ENCODE measurements around the gene ROBO2.

The ROBO2 gene

GRCh38 chr3:77262361-77262760, 222.5 kb downstream of the ROBO2 start:
- no peak for ATAC-seq
- no peak for DNase-seq

DNA sequence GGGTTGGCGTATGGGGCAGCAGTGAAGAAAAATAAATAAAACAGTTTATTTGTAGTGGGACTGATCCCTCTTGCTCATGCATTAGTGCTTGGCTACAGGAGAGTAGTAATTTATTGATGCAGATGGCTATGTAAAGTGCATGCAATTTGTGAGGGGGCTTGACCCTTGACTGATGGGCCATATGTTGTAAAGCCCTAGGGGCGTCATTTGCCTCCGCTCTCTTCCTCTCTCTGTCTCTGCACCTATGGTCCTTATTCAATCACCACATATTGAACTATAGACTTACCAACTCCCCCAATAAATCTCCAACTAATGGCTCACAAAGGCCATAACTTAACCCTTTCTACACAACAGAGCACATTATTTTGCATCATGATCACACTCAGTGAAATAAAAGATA, 227.7 kb downstream of the ROBO2 start:
- no peak for ATAC-seq
- DNase-seq: no peak

- ATAC-seq (no peak), DNase-seq (no peak)
Measured at GRCh38 chr3:77271306-77271705, 231.4 kb downstream of the ROBO2 start.

DNA sequence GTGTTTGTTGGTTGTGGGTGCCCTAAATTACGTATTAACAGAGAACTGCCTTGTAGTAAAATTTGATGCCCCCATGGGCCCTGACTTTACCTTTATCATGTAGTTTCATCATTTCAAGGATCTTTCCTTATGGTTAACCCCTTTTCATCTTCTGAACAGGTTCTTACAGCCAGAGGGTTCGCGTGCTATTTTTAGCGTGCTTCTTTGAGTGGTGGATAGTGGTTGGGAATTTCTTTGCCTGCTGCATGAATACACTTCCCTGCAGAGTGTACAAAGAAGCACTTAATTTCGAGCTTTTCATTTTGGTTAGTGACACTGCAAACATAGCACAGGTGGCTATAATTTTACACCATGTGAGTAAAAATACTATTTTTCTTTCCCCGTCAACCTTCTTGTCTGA, 231.8 kb downstream of the ROBO2 start:
- ATAC-seq: no peak
- no peak for DNase-seq

- no peak for DNase-seq
- ATAC-seq: no peak
Measured at GRCh38 chr3:77279276-77279675, 239.4 kb downstream of the ROBO2 start.

- ATAC-seq (no peak), DNase-seq (no peak)
Measured at GRCh38 chr3:77281721-77282120, 241.8 kb downstream of the ROBO2 start.

GRCh38 chr3:77283108-77283507, 243.2 kb downstream of the ROBO2 start:
- ATAC-seq (no peak), DNase-seq (no peak)

DNA sequence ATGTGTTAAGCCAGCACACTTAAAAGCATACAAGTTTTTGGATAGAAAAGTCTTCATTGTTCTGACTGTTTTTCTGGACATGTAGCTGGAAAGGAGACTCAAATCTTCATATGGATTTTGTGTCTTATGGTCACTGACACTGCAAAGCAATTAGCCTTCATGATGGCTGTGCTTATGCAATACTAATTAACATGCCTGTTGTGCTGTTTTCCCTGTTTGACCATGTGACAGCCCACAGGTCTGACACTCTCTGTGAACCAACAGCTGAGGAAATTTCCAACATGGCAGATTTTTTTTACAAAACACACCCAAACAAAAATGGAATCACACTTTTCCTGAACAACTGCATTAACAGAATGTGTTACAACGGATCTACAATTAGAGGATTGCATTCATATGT, 248.4 kb downstream of the ROBO2 start:
- no peak for ATAC-seq
- no peak for DNase-seq

GRCh38 chr3:77296527-77296926, 256.6 kb downstream of the ROBO2 start:
- DNase-seq (no peak), ATAC-seq (no peak)

GRCh38 chr3:77298417-77298816, 258.5 kb downstream of the ROBO2 start:
- no peak for ATAC-seq
- DNase-seq: no peak

- DNase-seq (no peak), ATAC-seq (no peak)
Measured at GRCh38 chr3:77303955-77304699, 264.2 kb downstream of the ROBO2 start.

DNA sequence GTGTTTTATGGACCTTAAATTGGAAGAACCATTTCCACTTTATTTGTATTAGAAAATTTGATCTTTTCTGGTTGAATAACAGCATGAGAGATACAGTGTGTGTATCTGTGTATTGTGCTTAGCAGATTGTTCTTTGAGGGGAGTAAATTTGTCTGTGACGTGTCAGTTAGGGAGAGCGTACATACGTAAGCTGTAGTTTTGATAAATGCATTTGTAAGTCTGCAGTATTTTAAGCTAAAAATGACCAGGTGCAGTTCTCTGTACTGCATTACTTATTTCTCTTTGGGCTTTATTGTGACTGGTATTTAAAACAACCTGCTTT, 264.8 kb downstream of the ROBO2 start:
- ATAC-seq: no peak

DNA sequence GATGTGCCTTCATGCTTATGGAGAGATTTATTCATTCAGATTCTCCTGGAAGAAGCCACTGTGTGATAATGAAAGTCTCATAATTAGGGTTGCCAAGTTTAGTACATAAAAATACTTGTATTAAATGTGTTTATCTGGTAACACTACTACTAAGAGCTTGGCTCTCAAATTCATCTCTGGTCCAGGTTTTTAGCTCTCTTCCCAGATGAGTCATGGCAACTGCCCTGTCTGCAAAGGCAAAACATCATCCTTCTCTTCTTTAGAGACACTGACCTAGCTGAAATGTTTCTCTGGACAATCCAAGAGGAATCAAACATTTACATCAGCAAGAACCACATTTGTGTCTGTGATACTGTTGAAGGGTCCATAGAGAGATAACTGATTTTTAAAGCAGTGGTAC, 269.6 kb downstream of the ROBO2 start:
- no peak for ATAC-seq
- DNase-seq: no peak

More for the DNA sequence above, 264.8 kb downstream of the ROBO2 start:
- DNase-seq: no peak

DNA sequence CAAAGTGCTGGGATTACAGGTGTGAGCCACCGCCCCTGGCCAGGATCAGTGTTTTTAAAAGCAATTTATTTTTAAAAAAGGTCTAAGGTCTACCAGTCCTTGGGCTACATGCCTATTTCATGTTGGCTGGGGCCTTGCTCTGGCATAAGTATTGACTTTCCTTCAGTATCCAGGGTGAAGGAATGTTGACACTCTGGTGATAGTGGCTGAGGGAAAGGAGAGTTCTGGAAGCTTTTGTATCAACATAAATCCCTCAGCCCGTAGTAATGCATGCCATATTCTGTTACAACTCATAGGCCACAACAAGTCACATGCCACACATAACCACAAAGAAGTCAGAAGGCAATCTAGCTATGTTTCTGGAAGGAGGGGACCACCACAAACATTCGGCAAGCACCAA, 273.9 kb downstream of the ROBO2 start:
- ATAC-seq (no peak), DNase-seq (no peak)

DNA sequence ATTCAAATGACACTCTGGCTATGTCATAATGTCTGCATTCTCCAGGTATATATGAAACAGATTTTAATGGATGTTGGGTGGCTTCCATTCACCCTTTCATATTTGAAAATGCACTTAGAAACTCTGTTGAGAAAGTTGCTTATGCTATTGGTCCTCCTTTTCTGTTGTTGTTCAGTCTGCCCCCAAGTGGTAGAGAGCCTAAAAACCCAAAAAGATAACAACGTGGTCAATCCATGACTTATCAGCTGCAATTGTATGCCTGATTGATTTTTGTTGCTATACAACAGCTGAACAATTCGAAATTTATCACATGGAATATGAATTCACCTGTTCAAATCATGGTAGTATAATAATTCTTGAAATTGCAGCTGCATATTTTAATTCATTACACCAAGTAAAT, 279.8 kb downstream of the ROBO2 start:
- no peak for DNase-seq
- no peak for ATAC-seq

- DNase-seq (no peak), ATAC-seq (no peak)
Measured at GRCh38 chr3:77320514-77320913, 280.6 kb downstream of the ROBO2 start.

DNA sequence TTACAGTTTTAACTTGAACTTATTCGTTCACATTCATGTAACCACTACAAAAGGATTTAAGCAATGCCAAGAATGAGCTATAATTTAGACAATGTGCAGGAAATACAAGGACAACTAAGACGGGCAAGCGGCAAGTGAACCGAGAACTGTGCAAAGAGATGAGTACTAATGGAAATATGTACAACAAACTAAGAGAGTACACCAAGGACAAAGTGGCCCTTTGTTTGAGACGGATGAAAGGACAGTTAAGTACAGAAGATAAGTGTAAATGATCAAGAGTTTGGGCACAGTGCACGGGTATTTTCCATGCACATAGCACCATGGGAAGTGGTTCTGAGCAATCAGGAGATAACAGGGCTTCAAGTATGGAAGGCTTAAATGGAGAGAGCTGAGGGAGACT, 281.7 kb downstream of the ROBO2 start:
- DNase-seq: no peak

GRCh38 chr3:77323626-77324025, 283.7 kb downstream of the ROBO2 start:
- DNase-seq: no peak
- ATAC-seq: no peak

More for the DNA sequence above, 281.7 kb downstream of the ROBO2 start:
- no peak for ATAC-seq

- DNase-seq (no peak), ATAC-seq (no peak)
Measured at GRCh38 chr3:77324105-77324504, 284.2 kb downstream of the ROBO2 start.

DNA sequence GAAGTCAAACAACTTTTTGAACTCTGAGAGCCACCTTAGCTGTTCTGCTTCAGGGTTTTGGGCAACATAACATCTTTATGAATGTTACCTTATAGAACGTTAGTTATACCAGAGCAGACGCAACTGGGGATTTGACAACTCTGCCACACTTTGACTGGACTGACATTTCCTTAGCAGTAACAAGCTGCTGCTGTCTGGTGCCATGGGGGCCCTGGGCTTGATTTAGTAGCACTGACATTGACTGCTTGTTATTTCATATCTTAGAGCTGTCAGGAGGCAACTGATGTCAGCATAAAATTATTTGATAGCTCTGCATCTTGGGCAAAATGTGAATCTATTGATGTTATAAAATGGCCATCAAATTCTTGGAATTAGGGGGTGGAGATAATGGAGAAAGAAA, 285.4 kb downstream of the ROBO2 start:
- ATAC-seq (no peak), DNase-seq (no peak)

GRCh38 chr3:77325702-77326101, 285.8 kb downstream of the ROBO2 start:
- ATAC-seq: no peak
- DNase-seq: no peak

DNA sequence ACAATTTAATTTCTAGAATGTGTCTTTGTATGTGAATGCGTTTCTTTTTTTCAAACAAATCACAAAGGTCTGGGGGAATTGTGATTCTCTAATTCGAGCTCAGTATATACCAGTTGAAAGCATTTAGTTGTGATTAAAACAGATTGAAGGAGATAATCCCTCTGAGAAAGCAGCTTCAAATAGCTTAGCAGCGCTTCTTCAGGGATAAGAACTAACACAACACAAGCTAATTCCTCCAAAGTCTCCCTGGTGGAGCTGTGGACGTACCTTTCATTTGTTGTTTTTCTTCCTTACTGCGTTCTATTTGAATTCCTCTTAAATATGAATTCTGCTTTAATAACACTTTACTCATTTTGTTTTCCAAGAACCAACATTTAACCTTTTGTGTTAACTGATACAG, 286.7 kb downstream of the ROBO2 start:
- ATAC-seq (no peak), DNase-seq (no peak)

GRCh38 chr3:77328690-77329089, 288.8 kb downstream of the ROBO2 start:
- no peak for DNase-seq

DNA sequence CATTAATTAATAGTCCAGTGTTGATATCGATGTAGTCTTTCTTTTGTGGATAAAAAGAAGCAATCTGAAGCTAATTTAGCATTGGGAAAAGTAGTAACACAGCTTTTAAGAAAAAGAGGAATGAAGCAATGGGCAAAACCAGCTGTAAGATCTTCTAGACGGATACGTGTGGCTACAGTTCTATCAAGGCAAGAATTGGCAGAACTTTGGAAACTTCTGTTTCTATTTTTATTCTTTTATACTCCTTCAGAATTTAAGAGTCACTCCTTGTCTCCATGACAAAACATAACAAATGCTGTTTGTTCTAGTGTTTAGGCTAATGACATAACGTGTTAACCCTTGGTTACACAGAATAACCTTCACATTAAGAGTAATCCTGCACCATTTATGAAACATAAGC, 289.2 kb downstream of the ROBO2 start:
- ATAC-seq (no peak), DNase-seq (no peak)

More at GRCh38 chr3:77328690-77329089, 288.8 kb downstream of the ROBO2 start:
- ATAC-seq: no peak

- ATAC-seq (no peak), DNase-seq (no peak)
Measured at GRCh38 chr3:77338195-77338594, 298.3 kb downstream of the ROBO2 start.

Data from stimulated activated naive CD8-positive, alpha-beta T cell treated with anti-CD3 and anti-CD28 coated beads, Interleukin-15, Interleukin-2, amounts not matched to agents 100 U/mL and 50 U/mL, for 24 hours (primary cell).